Posterior vena cava (tissue), 2 donors: ENCODE results near the gene COL11A2. TPM values are rescaled to one million over a fixed set of nuclear protein-coding genes. Genes with fewer than 3 reads are reported as not detected.

Experiments used
- DNase-seq: peaks from one replicate; pipeline ENCODE4 v3.0.0-alpha.2; 2020; ENCODE audit warnings: low spot score
- intact Hi-C, 2 donors: fragments of 100-400 bp; cut with DNase I; formaldehyde crosslinking; loops; one replicate each; pipeline versions ENCODE4 v1.14.1 to v1.14.2; 2022 to 2023
- total RNA-seq, 2 donors: library from RNA; stranded (reverse); fragmentation: NEBNext Ultra II Directional; extraction: Animal tissue kit (Norgen Biotek cat#: 25700); gene quantifications; one replicate each; pipeline ENCODE4 v1.2.1, GENCODE V29; 2021
- donor health status: DM: yes; HTN: yes; CAD: no.
- donor health status: DM: yes; HTN: yes; CAD: no.

Gene COL11A2
- total RNA-seq, 2 donors from 2014 or later: 0.43 to 1.0 TPM

DNA sequence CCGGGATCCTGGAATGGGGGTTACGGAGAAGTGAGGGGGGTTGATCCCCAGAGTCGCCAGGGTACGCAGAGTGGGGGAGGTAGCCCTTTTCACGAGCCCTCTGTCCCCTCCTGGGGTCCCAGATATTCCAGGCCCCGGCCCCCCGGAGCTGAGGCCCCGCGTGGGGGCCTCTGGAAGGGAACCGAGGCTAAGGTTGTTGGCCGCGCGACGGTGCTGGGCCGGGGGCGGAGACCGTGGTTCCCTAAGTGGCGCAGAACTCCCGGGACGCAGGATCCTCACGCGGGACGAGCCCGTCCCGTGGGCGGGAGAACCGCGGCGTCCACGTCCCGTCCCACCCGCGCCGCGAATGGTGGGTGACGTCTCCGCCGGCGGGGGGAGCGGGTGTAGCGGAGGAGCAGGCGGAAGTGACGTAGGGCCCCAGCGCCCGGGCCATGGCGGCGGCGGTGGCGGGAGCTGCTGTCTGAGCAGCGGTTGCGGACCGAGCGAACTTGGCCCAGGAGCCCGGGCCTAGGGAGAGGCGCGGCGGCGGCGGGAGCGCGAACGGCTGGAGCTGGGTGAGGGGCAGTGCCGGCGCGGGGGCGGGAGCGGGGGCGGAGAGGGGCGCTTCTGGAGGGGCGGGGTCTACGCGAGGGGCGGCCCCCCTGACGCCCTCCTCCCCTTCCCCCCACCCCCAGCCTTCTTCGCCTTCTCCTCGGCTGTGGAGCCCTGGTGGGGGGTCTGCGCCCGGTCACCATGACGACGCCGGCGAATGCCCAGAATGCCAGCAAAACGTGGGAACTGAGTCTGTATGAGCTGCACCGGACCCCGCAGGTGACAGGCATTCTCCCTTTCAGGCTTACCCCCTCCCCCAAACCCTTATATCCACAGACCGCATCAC is 16.1 kb upstream of the COL11A2 start, which contains the start of gene RING1:
RING1 (plus strand) TSS at position 410 of the 877 bp plus-strand sequence; CDS start at position 733, 323 bp downstream.
- intact Hi-C loops: no loop called here
- DNase-seq: peak; percentile 97

GRCh38 chr6:33207552-33208090 is 15.4 kb upstream of the COL11A2 start:
- no peak for DNase-seq
- intact Hi-C loops: no loop called here

- intact Hi-C loops: no loop called here
- DNase-seq: no peak
These were observed 14.7 kb upstream of the COL11A2 start for GRCh38 chr6:33206864-33207551.

DNA sequence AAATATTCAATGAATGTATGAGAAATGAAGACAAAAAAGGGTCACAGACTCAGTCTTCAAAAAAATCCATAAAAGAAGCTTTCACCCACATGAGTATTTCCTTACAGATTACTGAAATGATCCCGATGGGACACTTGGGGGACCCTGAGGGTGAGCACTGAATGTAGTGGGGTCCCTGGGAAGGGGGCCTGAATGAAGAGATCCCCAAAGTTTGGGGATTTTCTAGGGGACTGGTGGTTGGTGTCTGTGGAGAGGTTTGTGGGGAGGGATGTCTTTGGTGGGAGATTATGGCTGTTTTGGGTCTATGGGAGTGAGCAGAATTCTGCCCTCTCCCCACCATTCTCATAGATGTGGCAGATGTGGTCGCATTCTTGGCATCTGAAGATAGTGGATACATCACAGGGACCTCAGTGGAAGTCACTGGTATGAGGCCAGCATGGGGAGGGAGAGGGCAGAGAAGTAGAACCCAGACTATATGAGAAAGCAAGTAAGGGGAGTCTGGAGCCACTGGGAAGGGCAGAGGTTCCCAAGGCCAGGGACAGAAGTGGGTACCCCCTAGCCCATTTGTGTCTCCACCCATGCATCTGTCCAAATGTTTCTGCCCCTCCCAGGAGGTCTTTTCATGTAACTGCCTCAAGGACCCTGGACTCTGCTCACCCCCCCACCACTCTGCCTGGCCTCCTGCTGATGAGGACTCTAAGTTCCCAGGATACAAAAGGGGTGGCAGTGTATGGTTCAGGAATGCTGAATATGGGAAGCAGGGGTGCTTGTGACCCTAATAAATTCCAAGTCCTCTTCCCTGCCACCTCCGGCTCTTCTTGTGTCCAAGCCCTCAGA is 14.0 kb upstream of the COL11A2 start:
- intact Hi-C loops: no loop called here
- no peak for DNase-seq

DNA sequence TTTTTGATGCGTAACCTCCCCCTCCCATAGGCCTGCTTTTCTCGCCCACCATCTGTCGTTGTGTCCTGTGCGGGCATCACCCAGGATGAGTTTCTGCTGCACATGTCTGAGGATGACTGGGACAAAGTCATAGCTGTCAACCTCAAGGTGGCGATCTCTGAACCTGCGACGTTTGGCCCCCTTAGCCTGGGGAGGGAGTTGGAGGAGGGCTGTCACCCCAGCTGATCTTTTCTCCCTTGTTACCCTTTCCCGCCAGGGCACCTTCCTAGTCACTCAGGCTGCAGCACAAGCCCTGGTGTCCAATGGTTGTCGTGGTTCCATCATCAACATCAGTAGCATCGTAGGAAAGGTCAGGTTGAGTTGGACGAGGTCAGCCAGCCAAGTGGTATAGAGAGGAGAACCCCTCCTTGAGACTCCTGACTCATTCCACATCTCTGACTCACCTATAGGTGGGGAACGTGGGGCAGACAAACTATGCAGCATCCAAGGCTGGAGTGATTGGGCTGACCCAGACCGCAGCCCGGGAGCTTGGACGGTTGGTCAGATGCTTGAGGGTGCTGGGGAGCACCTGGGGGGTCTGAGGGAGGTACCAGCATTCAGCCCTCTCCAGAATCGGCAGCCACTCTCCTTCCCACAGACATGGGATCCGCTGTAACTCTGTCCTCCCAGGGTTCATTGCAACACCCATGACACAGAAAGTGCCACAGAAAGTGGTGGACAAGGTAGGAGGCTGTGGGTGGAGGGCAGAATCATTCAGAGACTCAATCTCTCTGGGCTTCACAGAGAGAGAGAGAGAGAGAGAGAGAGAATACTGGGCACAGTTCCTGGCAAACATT is 13.1 kb upstream of the COL11A2 start:
- no peak for DNase-seq
- intact Hi-C loops: no loop called here

DNA sequence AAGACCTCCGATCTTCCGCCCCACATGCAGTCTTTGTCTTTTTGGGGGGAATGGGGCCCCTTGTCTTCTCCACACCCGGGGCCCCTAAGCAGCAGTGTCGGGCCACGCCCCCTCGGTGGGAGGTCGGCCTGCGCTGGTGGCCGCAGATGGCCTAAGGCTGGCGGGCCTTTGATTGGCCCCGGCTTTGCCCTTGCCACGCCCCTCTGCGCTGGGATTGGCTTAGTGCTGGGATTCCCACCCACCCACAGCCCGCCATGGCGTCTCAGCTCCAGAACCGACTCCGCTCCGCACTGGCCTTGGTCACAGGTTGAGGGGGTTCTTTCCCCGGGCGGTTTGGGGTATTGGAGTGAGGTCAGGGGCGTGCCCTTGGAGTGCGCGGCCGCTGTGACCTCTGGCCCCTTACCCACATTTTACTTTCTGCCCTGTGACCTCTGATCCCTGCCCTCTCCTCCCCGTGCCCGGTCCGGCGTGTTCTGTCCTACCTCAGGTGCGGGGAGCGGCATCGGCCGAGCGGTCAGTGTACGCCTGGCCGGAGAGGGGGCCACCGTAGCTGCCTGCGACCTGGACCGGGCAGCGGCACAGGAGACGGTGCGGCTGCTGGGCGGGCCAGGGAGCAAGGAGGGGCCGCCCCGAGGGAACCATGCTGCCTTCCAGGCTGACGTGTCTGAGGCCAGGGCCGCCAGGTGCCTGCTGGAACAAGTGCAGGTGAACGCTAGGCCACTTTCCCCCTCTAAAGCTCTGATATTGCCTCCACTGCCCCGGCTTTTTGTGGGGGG is 12.3 kb upstream of the COL11A2 start, which contains the start of gene HSD17B8:
HSD17B8 (plus strand) TSS at position 241 of the 776 bp plus-strand sequence; CDS start at position 255, 14 bp downstream.
- peak; percentile 98 for DNase-seq
- intact Hi-C loops: no loop called here

GRCh38 chr6:33204165-33204414 is 11.8 kb upstream of the COL11A2 start:
- intact Hi-C loops: no loop called here
- DNase-seq: no peak

GRCh38 chr6:33203443-33204164 is 11.3 kb upstream of the COL11A2 start:
- intact Hi-C loops: no loop called here

DNA sequence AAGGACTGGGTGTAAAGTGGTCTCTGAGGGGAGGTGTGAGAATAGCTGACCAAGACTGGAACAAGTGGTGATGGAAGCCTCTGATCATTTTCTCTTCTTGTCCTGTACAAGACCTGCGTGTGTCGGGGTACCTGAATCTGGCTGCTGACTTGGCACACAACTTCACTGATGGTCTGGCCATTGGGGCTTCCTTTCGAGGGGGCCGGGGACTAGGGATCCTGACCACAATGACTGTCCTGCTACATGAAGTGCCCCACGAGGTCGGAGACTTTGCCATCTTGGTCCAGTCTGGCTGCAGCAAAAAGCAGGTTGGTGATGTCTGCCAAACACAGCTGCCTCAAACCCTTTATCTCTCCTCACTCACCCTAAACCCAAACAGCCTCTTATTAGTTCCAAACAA is 10.5 kb upstream of the COL11A2 start:
- intact Hi-C loops: no loop called here
- DNase-seq: no peak

More at GRCh38 chr6:33203443-33204164, 11.3 kb upstream of the COL11A2 start:
- DNase-seq: no peak

DNA sequence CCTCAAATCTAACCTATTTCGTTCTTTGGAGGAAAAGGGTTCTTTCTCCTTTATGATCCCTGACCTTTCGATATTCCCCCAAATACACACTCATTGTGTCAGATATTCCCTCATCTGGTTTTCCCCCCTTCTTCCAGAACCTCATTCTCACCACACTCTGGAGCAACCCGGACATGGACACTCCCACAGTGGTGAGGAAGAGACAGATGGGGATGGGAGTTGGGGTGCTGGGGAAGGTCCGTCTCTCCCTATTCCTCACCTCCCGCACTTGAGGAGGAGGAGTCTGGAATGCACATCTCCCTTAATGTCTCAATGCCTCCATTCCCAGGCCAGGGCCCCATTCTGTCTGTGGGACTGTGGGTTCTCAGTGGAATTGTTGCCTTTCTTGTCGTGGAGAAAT is 9.7 kb upstream of the COL11A2 start:
- DNase-seq: no peak
- intact Hi-C loops: no loop called here

DNA sequence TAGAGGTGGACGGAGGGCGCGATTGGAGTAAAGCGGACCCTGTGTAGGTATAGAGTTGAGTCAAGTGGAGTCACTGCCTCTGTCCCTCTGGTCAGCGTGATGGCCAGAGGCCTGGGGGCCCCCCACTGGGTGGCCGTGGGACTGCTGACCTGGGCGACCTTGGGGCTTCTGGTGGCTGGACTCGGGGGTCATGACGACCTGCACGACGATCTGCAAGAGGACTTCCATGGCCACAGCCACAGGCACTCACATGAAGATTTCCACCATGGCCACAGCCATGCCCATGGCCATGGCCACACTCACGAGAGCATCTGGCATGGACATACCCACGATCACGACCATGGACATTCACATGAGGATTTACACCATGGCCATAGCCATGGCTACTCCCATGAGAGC is 8.9 kb upstream of the COL11A2 start:
- intact Hi-C loops: no loop called here

GRCh38 chr6:33200219-33201146 is 8.2 kb upstream of the COL11A2 start, which contains the start of the genes RXRB and SLC39A7:
RXRB (minus strand) TSS chr6:33200665; CDS start chr6:33200476, 189 bp downstream.
SLC39A7 (plus strand) TSS chr6:33200867; CDS start chr6:33201246, 379 bp downstream.
- intact Hi-C loops: no loop called here
- peak; percentile 100 for DNase-seq

More for the DNA sequence above, 8.9 kb upstream of the COL11A2 start:
- DNase-seq: no peak

- DNase-seq: peak; percentile 89
These were observed 7.5 kb upstream of the COL11A2 start for GRCh38 chr6:33199687-33200218.

GRCh38 chr6:33198853-33199436 is 6.7 kb upstream of the COL11A2 start:
- DNase-seq: no peak
- intact Hi-C loops: no loop called here

More at GRCh38 chr6:33199687-33200218, 7.5 kb upstream of the COL11A2 start:
- intact Hi-C loops: no loop called here

DNA sequence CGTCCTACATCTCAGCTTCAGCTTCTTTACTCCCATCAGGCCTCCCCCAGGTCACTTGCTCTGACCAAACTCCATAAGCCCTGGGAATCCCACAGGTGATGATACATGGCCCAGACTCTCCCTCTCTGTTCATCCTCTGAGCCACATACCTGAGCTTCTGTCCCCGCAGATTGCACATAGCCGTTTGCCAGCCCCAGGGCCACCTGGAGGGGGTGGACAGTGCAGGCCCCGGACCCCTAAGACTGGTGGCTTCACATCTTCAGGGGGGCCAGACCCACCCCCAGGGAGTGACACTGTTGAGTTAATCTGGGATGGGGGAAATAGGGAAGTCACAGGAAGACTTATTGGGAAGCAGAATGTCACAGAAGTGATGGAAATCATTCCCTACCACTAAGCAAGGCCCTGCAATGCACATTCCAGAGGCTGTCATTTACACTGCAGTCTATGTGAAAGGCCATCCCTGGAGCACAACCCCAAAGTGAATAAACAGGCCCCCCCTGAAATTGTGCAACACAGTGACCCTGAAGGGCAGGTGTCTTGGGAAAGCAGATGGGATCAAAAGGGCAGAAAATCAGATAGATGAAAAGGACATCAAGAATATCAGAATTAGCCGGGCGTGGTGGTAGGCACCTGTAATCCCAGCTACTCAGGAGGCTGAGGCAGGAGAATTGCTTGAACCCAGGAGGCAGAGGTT is 6.0 kb upstream of the COL11A2 start:
- intact Hi-C loops: no loop called here
- DNase-seq: no peak
